Mesodermal cell (in vitro differentiated cells): ENCODE results near the gene CBX2.

ENCODE experiments used
- H3K27ac ChIP-seq: 2 replicates; pipeline ENCODE4 v1.7.0; 2013; ENCODE audit warnings: mild to moderate bottlenecking, low read depth, low read length, moderate library complexity; ENCODE audit not compliant: severe bottlenecking
- H3K36me3 ChIP-seq: 2 replicates; pipeline ENCODE4 v1.7.1; 2013; ENCODE audit warnings: mild to moderate bottlenecking, low read length, moderate library complexity; ENCODE audit not compliant: control insufficient read depth, insufficient read depth
- H3K4me1 ChIP-seq: one replicate; pipeline ENCODE4 v1.7.1; 2013; ENCODE audit warnings: mild to moderate bottlenecking, low read length; ENCODE audit not compliant: insufficient read depth, control insufficient read depth, poor library complexity, severe bottlenecking
- H3K4me3 ChIP-seq: 2 replicates; pipeline ENCODE4 v1.7.0; 2013; ENCODE audit warnings: low read length, control low read depth, mild to moderate bottlenecking; ENCODE audit not compliant: insufficient read depth, poor library complexity, severe bottlenecking; ENCODE audit errors: extremely low read depth
- H3K9me3 ChIP-seq: 2 replicates; pipeline ENCODE4 v1.7.1; 2013; ENCODE audit warnings: mild to moderate bottlenecking, low read length, moderate library complexity; ENCODE audit not compliant: control insufficient read depth
- WGBS, 2 experiments: methylation state at CpG; one replicate each; pipeline ENCODE4 v1.1.5; 2013; ENCODE audit warnings: missing lambda C conversion rate in 2 of 2; ENCODE audit not compliant: insufficient coverage in 2 of 2; 5-methylcytosine and 5-hydroxymethylcytosine counted together

CBX2 gene

DNA sequence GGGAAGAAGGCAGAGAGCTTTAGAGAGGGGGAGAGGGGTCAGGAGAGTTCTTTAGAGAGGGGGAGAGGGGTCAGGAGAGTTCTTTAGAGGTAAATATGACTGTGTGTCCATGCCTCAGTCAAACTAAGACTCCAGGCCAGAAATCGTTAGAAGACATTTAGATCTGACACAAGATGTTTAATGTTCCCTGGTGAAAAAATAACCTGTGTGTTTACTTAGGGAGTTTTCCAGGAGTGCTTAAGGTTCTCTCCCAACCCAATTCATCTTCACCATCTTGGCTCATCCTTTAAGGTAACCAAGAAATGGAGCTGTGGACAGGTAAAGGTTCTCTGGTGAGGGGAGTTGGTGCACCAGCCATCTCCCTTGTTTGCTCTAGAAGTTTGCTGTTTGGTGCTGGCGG is 51.5 kb downstream of the CBX2 start:
- 63 to 90% methylated on average over 1 of the region's 2 CpGs for WGBS, 2 experiments
- H3K4me1 ChIP-seq, result peaks cover 25% of the 10 kb centered on the region
- no peak overlapping the region for H3K4me3 ChIP-seq
- H3K27ac ChIP-seq, result no peak overlapping the region
- H3K36me3 ChIP-seq, result no peaks in the 10 kb centered on the region
- no peaks in the 10 kb centered on the region for H3K9me3 ChIP-seq

DNA sequence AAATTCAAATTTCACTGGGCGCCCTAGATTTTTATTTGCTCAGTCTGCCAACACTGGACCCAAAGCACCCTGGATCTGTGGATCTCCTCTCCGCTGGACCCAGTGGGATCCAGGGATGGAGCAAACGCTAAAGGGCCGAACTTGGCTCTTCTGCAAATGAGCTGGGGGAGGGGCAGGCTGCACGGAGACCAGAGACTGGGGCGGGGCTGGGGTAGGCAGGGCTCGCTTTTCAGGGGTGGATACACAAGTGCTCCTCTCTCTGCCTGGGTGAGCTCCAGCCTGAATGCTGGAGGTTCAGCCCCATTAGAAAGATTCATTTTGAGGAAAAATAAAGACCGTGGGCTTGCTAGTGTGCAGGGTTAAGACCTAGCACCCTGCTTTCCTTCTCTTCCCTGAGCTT is 52.4 kb downstream of the CBX2 start:
- Histone ChIP-seq H3K4me1 (peaks cover 25% of the 10 kb centered on the region), H3K36me3 (no peaks in the 10 kb centered on the region), H3K9me3 (no peaks in the 10 kb centered on the region), H3K27ac (no peak overlapping the region), H3K4me3 (no peak overlapping the region)
- WGBS, 2 experiments, result 48 to 50% methylated on average over 5 to 7 of the region's 8 CpGs

DNA sequence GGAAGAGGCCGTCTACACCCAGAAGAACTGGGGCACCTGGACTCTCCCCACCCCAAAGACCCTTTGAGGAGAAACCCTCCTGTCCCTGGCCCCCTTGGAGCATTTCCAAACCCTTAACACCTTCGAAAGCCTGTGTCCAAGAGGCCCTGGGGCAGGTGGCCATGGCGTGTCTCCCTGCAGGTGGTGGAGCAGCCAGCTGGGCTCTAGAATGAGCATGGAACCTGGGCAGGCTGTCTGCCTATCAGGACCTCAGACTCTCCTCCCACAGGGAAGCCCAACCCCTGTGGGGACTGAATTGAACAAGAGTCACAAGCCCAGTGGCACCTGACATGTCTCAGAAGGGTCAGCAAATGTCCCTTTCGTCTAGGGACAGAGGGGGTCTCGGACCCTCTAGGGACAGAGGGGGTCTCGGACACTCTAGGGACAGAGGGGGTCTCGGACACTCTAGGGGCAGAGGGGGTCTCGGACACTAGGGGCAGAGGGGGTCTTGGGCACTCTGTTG is 52.9 kb downstream of the CBX2 start:
- Histone ChIP-seq H3K4me3 (no peak overlapping the region), H3K9me3 (no peaks in the 10 kb centered on the region), H3K4me1 (peaks cover 28% of the 10 kb centered on the region), H3K36me3 (no peaks in the 10 kb centered on the region), H3K27ac (no peak overlapping the region)
- WGBS, 2 experiments, result 83 to 84% methylated on average over 4 to 6 of the region's 8 CpGs

DNA sequence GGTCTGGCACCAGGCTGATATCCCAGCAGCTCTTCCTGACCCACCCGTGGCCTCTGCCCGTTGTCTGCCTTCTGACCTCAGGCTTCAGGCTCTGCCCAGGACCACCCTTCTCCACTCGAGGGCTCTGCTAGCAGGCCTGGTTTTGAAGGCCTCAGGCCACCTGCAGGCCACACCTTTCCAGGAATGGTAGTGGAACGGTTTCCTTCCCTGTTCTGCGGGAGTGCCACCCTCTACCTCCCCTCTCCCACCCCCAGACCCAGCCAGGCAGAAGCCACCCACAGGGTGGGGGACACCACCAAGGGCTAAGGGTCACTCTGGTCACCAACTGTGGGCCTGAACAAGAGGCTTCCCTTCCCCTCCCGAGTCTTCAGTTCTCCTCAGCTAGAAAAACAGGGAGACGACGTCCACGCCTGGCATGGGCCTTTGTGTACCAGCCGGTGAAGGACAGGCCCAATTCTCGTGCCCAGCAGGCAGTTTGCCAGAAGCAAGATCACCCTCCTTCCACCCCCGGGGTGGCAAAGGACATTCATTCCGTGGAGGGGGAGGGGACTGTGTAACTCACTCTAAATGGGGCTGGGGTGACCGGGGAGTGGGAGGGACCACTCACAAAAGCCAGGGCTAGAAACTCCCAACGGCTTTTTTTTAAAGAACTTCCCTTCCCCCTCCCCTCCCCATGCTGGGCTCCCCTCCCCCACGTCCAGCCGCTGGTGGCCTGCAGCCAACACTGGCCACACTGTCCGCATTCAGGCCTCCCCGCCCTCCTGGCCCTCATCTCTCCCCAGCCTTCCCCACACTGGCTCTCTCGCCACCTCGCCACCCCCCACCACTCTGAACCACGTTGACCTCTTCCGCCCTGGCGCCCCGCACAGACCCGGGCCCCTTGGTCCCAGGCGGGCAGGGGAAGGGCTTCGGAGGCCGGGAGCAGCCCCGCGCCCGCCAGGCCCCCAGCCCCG is 53.6 kb downstream of the CBX2 start:
- Histone ChIP-seq H3K9me3 (no peaks in the 10 kb centered on the region), H3K4me1 (peaks cover 32% of the 10 kb centered on the region), H3K4me3 (peak overlapping the region; percentile 22), H3K27ac (no peak overlapping the region), H3K36me3 (no peaks in the 10 kb centered on the region)
- WGBS, 2 experiments, result 16 to 25% methylated on average over 13 to 22 of the region's 33 CpGs

DNA sequence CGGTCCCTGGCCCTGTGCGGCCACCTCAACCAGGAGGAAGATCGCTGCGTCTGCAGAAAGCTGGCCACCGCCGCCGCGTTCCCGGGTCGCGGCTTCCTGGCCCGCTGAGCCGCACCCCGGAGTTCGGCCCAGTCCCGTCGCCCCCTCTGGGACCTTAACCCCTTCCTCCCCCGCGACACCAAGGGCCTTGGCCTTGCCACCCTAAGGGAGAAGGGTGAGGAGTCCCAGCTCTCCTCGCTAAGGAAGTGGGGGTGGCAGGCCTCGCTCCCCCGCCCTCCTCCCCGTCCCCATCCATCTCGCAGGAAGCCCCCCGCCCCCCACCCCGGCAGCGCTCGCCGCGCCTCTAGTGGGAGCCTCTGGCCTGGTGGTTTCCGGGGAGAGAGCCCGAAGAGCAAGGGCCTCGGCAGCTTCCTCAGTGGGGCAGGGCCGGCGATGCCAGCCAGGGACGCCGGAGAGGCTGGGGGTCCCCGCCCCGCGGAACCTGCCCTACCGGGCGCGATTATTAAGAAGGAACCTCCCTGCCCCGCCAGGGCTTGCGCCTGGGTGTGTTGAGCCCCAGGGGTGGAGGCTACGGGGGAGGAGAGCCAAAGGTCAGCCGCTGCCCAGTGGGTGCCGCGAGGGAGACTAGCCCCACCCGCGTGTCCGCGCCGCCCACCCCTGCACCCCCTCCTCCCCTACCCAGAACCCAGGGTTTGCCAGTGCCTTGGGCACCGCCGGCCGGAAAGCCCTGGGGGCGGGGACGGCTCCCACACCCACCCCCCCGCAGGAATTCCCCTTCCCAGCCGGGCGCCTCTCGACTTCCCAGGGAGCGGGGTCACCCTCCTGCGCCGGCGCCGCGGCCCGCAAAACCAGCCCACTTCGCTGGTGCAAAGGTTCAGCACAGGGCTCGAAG is 54.5 kb downstream of the CBX2 start:
- H3K4me3 ChIP-seq, result peak overlapping the region; percentile 22
- H3K27ac ChIP-seq, result no peak overlapping the region
- no peaks in the 10 kb centered on the region for H3K9me3 ChIP-seq
- 1% methylated on average over 32 to 42 of the region's 72 CpGs for WGBS, 2 experiments
- no peaks in the 10 kb centered on the region for H3K36me3 ChIP-seq
- H3K4me1 ChIP-seq, result peaks cover 39% of the 10 kb centered on the region

DNA sequence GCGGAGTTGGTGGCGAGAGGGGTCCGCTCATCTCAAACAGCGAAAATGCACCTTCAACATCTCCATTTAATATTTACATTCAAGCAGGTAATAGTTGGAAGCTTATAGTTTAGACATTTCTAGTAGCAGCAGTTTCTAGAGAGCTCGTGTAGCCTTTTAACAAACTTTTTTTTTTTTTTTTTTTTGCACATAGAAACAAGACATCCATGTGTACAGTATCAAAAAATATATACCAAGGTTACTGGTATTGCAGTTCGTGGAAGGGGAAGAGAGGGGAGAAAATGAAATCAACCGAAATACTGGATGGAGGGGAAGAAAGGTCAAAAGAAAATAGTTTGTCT is 55.1 kb downstream of the CBX2 start:
- no CpG with 5 or more reads among the region's 7 CpGs for WGBS, 2 experiments
- Histone ChIP-seq H3K4me1 (peaks cover 45% of the 10 kb centered on the region), H3K27ac (no peak overlapping the region), H3K9me3 (no peaks in the 10 kb centered on the region), H3K4me3 (peak overlapping the region; percentile 22), H3K36me3 (no peaks in the 10 kb centered on the region)

DNA sequence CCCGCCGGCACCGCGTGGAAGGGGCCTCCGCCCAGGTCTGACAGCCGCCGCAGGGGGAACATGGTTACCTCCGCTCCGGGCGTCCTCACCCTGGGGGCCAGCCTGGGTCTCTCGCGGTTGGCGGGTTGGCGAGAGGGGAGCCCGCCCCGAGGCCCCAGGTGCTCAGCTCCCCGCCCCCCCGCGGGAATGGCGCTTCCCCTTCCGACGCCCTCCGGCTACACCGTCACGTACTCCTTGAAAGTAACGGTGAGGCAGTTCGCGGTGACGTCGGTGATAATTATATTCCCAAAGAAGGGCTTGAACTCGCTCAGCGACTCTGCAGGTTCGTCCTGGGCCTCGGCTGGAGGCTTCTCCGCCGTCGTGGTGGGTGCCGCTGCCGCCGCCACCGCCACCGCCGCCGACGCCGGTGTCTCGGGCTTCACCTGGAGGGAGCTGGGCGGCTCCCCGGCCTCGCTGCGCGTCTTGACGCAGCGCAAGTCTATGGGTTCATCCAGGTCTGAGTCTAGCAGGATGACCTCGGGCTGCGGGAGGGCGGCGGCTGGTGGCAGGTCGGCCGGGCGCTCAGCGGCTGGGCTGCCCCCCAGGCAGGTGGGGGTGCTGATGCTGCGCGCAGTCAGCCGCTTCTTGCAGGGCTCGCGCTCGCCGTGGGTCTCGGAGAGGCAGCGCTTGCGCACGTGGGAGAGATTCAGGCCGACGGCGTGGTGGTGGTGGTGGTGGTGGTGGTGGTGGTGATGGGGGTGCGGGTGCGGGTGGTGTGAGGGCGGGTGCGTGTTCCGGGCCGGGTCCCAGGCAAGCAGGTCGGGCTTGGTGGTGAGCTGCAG is 56.0 kb downstream of the CBX2 start:
- H3K27ac ChIP-seq, result no peak overlapping the region

DNA sequence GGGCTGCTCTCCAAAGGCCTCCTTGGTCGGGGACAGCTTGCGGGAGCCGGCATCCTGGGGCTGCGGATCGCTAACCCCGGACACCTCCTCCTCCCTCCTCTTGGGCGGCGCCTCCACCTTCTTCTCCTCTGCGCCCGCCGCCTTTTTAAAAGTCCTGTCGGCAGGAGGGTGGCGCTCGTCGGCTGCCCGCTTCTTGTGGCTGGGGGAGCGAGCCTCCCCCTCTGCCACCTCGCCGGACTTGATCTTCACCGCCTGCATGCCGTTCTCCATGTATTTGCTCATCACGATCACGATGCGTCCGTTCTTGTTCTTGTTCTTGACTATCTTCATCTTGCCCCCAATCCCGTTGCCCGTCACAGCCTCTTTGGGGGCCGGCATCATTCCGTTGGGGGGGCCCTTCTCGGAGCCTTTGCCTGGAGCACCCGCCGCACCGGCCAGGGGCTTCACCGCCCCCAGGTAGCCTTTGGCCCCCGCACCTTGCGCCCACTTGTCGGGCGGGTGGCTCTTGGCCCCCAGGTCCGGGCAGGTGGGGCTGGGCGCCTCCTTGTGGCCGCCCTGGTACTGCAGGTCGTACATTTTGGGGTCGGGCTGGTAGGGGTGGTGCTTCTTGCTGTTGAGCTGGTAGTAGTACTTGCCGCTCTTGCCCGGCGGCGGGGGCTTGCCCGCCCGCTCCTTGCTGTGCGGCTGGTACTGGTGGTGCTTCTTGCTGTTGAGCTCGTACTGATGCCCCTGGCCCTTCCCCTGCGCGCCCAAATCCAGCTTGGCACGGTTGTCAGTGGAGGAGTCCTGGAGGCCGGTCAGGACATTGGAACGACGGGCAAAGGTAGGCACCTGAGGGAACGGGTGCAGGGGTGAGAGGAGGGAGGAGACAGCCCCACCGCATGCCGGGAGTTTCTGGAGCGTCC is 56.9 kb downstream of the CBX2 start:
- Histone ChIP-seq H3K4me3 (no peak overlapping the region), H3K36me3 (no peaks in the 10 kb centered on the region), H3K27ac (no peak overlapping the region), H3K9me3 (no peaks in the 10 kb centered on the region), H3K4me1 (peaks cover 37% of the 10 kb centered on the region)
- 9 to 10% methylated on average over 41 of the region's 61 CpGs for WGBS, 2 experiments

More for the DNA sequence above, 56.0 kb downstream of the CBX2 start:
- H3K4me3 ChIP-seq, result no peak overlapping the region
- H3K36me3 ChIP-seq, result no peaks in the 10 kb centered on the region
- peaks cover 43% of the 10 kb centered on the region for H3K4me1 ChIP-seq
- 6 to 12% methylated on average over 40 to 64 of the region's 83 CpGs for WGBS, 2 experiments
- H3K9me3 ChIP-seq, result no peaks in the 10 kb centered on the region

DNA sequence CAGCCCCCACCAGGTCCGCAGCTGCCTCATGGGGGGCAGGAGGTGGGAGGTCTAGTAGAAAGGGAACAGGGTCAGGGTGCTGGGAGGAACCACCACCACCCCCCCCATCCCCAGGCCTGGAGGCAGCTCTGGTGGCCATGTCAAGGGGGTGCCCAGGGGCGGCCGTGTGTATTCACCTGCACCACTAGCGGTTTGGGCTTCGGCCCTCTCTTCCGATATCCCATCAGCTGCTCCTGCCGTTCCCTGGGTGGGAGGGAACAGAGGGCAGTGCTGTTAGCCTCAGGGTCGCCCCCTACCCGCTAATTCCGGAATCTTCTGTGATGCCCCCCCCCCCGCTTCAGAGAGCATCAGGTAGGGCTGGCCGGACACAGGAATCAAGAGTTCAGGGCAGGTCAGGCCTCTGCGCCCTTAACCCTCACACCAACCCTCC is 57.5 kb downstream of the CBX2 start:
- no peaks in the 10 kb centered on the region for H3K36me3 ChIP-seq
- H3K9me3 ChIP-seq, result no peaks in the 10 kb centered on the region
- no peak overlapping the region for H3K27ac ChIP-seq
- H3K4me1 ChIP-seq, result peaks cover 37% of the 10 kb centered on the region
- 15 to 17% methylated on average over 3 to 5 of the region's 13 CpGs for WGBS, 2 experiments
- H3K4me3 ChIP-seq, result no peak overlapping the region
